ENCODE measurements around the gene LRRC9. TPM values are rescaled to one million over a fixed set of nuclear protein-coding genes. Genes with fewer than 3 reads are reported as not detected.
A peak's percentile ranks its signal among the peaks of the same experiment; 100 is the strongest.
"Not testable (repeated sequence)": the region's sequence is repeated elsewhere in the genome, so short reads cannot be mapped to it uniquely, and the experiment has no call there.

The LRRC9 gene
- total RNA-seq, 2 experiments from 2014 or later = not detected

DNA sequence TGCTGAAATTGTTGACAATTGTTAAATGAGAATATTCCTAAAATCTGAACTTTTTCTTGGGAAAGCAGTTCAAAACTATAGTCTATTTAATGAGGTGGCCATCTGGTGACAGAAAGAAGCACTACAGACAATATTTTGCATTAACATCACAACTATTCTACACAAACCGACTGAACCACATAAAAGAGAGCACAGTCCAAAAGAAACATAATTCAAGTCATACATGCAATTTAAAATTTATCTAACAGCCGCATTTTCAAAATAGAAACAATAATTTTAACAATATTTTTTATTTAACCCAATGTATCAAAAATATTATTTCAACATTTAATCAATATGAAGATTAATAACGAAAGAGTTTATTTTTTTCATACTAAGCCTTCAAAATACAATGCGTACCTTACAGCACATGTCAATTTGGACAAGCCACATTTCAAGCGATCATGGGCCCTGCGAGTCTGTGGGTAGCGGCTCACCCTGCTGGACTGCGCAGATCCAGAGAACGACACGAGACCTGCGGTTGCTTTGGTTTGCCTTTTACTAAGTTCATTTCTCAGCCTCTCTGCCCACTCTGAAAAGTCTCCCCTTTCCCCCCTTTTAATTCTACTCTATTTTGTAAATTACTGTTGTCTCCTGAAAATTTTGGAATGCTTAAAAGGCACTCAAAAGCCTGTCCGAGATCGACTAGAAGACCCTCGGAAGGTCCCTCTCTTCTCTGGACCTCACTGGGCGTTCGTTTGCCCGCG is 947 bp upstream of the LRRC9 start:
- CTCF ChIA-PET = interaction anchor here (0.7 to 2.5 kb wide), 3 partner anchors 14 to 287 kb away, joined by 3 to 13 read pairs (median 3); no protein-coding TSS in a partner anchor
- peak; percentile 73 for ATAC-seq
- Mint-ChIP-seq H3K4me3 (peak overlapping the region; percentile 60), H3K27me3 (ENCODE audit: low read depth) (peaks cover 27% of the 10 kb centered on the region), H3K4me1 (ENCODE audit: low read depth) (peaks cover 11% of the 10 kb centered on the region), H3K9me3 (ENCODE audit: insufficient read depth) (no peaks in the 10 kb centered on the region), H3K27ac (no peak overlapping the region), H3K36me3 (ENCODE audit: low read depth) (no peaks in the 10 kb centered on the region)
- POLR2A ChIA-PET = no interaction called here
- peak; percentile 35 for DNase-seq

GRCh38 chr14:59920378-59920683 is 387 bp downstream of the LRRC9 start:
- Mint-ChIP-seq H3K27me3 (ENCODE audit: low read depth) (peaks cover 27% of the 10 kb centered on the region), H3K4me1 (ENCODE audit: low read depth) (peaks cover 11% of the 10 kb centered on the region), H3K36me3 (ENCODE audit: low read depth) (no peaks in the 10 kb centered on the region), H3K4me3 (peak overlapping the region; percentile 4), H3K27ac (no peak overlapping the region), H3K9me3 (ENCODE audit: insufficient read depth) (no peaks in the 10 kb centered on the region)
- ATAC-seq (no peak), DNase-seq (no peak)
- ChIA-PET CTCF (interaction anchor here (0.6 kb wide), 1 partner anchor 23 kb away, joined by 3 read pairs; no protein-coding TSS in a partner anchor), POLR2A (no interaction called here)

DNA sequence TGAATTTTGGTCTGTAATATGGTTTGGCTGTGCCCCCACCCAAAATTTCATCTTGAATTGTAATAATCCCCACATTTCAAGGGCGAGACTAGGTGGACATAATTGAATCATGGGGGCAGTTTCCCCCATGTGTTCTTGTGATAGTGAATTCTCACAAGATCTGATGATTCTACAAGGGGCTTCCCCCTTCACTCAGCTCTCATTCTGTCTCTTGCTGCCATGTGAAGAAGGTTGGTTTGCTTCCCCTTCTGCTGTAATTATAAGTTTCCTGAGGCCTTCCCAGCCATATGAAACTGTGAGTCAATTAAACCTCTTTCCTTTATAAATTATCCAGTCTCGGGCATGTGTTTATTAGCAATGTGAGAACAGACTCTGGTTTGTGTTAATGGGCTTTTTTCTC is 5.9 kb downstream of the LRRC9 start:
- peaks cover 12% of the 10 kb centered on the region for H3K27me3 Mint-ChIP-seq (ENCODE audit: low read depth)
- H3K27ac Mint-ChIP-seq = no peak overlapping the region
- no peaks in the 10 kb centered on the region for H3K36me3 Mint-ChIP-seq (ENCODE audit: low read depth)
- DNase-seq (no peak), ATAC-seq (no peak)
- H3K9me3 Mint-ChIP-seq (ENCODE audit: insufficient read depth) = no peaks in the 10 kb centered on the region
- no peaks in the 10 kb centered on the region for H3K4me1 Mint-ChIP-seq (ENCODE audit: low read depth)
- CTCF ChIA-PET = interaction anchor here (1.0 kb wide), 1 partner anchor 39 kb away, joined by 3 read pairs; no protein-coding TSS in a partner anchor
- no peak overlapping the region for H3K4me3 Mint-ChIP-seq
- POLR2A ChIA-PET = no interaction called here

DNA sequence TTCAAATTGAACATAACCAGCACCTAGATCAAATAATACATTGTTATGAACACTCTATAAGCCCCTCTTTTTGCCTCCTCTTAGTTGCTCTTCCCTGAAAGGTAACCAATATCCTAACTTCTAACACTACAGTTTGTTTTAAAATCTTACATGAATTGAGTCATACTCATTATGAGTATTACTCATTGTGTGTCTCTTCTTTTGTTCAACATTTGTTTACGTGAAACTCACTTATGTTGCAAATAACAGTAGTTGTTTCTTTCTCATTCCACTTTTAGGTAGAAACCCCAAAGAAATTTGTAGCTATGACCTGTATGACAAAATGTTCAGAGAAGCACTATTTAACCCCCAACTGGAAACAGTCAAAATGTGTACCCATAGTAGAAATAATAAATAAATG is 6.6 kb downstream of the LRRC9 start:
- Mint-ChIP-seq H3K27ac (no peak overlapping the region), H3K9me3 (ENCODE audit: insufficient read depth) (no peaks in the 10 kb centered on the region), H3K36me3 (ENCODE audit: low read depth) (no peaks in the 10 kb centered on the region), H3K4me3 (no peak overlapping the region), H3K27me3 (ENCODE audit: low read depth) (peaks cover 5% of the 10 kb centered on the region), H3K4me1 (ENCODE audit: low read depth) (no peaks in the 10 kb centered on the region)
- POLR2A ChIA-PET = no interaction called here
- CTCF ChIA-PET = interaction anchor here (0.7 kb wide), 1 partner anchor 10 kb away, joined by 3 read pairs; no protein-coding TSS in a partner anchor
- ATAC-seq (no peak), DNase-seq (no peak)

GRCh38 chr14:59931237-59931636 is 11.3 kb downstream of the LRRC9 start:
- POLR2A ChIA-PET = no interaction called here
- H3K4me1 Mint-ChIP-seq (ENCODE audit: low read depth) = no peaks in the 10 kb centered on the region

DNA sequence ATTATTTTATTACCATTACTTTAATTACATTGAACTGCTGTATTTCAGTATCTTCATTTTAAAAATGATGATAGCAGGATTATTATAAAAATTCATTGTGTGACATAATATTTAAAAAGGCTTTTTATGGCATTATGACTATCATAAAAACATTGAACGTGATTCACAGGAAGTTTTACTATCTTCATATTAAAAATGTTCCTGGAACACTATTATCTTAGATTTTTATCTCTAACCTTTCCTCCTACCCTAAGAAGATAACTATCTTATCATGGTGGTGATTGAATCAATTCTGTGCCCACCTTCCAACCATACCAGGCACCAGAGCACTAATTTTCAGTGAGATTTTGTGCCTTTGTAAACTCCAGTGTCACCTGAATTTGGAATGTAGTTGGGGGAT is 16.2 kb downstream of the LRRC9 start:
- Mint-ChIP-seq H3K36me3 (ENCODE audit: low read depth) (no peaks in the 10 kb centered on the region), H3K4me1 (ENCODE audit: low read depth) (no peaks in the 10 kb centered on the region), H3K4me3 (no peak overlapping the region), H3K27ac (no peak overlapping the region), H3K9me3 (ENCODE audit: insufficient read depth) (no peaks in the 10 kb centered on the region), H3K27me3 (ENCODE audit: low read depth) (peaks cover 2% of the 10 kb centered on the region)
- ATAC-seq = no peak
- DNase-seq = no peak
- CTCF ChIA-PET = interaction anchor here (0.7 kb wide), 1 partner anchor 10 kb away, joined by 3 read pairs; no protein-coding TSS in a partner anchor
- POLR2A ChIA-PET = no interaction called here

More at GRCh38 chr14:59931237-59931636, 11.3 kb downstream of the LRRC9 start:
- Mint-ChIP-seq H3K27ac (no peak overlapping the region), H3K4me3 (no peak overlapping the region), H3K9me3 (ENCODE audit: insufficient read depth) (no peaks in the 10 kb centered on the region), H3K36me3 (ENCODE audit: low read depth) (no peaks in the 10 kb centered on the region), H3K27me3 (ENCODE audit: low read depth) (peaks cover 5% of the 10 kb centered on the region)
- DNase-seq (no peak), ATAC-seq (no peak)
- CTCF ChIA-PET = no interaction called here

DNA sequence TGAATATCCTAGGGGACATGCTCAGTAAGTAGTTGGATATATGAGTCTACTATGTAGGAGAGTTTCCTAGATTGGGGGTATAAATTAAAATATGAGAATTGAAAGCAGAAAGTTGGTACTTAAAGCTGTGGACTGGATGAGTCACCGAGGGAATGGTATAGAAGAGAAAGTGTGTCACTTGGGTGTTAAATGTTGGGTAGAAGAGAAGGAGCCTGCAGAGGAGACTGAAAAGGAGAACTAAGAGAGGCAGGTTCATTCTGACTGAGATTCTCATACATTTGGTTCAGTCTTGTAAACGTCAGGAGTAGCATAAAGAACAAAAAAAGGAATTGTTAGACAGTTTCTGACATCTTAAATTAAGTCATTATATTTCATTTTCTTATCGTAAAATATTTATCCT is 19.9 kb downstream of the LRRC9 start:
- peaks cover 10% of the 10 kb centered on the region for H3K27me3 Mint-ChIP-seq (ENCODE audit: low read depth)
- H3K36me3 Mint-ChIP-seq (ENCODE audit: low read depth) = no peaks in the 10 kb centered on the region
- POLR2A ChIA-PET = no interaction called here
- H3K9me3 Mint-ChIP-seq (ENCODE audit: insufficient read depth) = no peaks in the 10 kb centered on the region
- CTCF ChIA-PET = no interaction called here
- no peaks in the 10 kb centered on the region for H3K4me1 Mint-ChIP-seq (ENCODE audit: low read depth)
- ATAC-seq = no peak
- no peak for DNase-seq
- H3K27ac Mint-ChIP-seq = no peak overlapping the region
- no peak overlapping the region for H3K4me3 Mint-ChIP-seq

DNA sequence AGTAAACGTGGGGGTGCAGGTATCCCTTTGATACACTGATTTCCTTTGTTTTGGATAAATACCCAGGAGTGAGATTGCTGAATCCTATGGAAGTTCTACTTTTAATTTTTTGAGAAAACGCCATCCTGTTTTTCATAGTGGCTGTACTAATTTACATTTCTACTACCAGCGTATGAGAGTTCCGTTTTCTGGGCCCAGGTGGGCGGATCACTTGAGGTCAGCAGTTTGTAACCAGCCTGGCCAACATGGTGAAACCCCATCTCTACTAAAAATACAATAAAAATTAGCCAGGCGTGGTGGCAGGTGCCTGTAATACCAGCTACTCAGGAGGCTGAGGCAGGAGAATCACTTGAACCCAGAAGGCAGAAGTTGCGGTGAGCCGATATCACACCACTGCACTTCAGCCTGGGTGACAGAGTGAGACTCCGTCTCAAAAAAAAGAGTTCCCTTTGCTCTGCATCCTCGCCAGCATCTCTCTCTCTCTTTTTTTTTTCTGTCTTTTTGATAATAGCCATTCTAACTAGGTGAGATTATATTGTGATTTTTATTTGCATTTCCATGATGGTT is 22.4 kb downstream of the LRRC9 start:
- H3K9me3 Mint-ChIP-seq (ENCODE audit: insufficient read depth); H3K36me3 Mint-ChIP-seq (ENCODE audit: low read depth); CTCF ChIA-PET; ATAC-seq; H3K4me1 Mint-ChIP-seq (ENCODE audit: low read depth); H3K27ac Mint-ChIP-seq; POLR2A ChIA-PET; H3K27me3 Mint-ChIP-seq (ENCODE audit: low read depth); DNase-seq; H3K4me3 Mint-ChIP-seq: not testable (repeated sequence)

GRCh38 chr14:59944909-59945308 is 25.0 kb downstream of the LRRC9 start:
- no peak overlapping the region for H3K27ac Mint-ChIP-seq
- CTCF ChIA-PET = interaction anchor here (1.3 to 1.5 kb wide), 2 partner anchors 17 to 19 kb away, joined by 4 to 7 read pairs; no protein-coding TSS in a partner anchor
- no peaks in the 10 kb centered on the region for H3K4me1 Mint-ChIP-seq (ENCODE audit: low read depth)
- no peaks in the 10 kb centered on the region for H3K9me3 Mint-ChIP-seq (ENCODE audit: insufficient read depth)
- H3K36me3 Mint-ChIP-seq (ENCODE audit: low read depth) = no peaks in the 10 kb centered on the region
- DNase-seq (no peak), ATAC-seq (no peak)
- peaks cover 8% of the 10 kb centered on the region for H3K27me3 Mint-ChIP-seq (ENCODE audit: low read depth)
- H3K4me3 Mint-ChIP-seq = no peak overlapping the region
- POLR2A ChIA-PET = no interaction called here

GRCh38 chr14:59952141-59952540 is 32.2 kb downstream of the LRRC9 start:
- H3K9me3 Mint-ChIP-seq (ENCODE audit: insufficient read depth); CTCF ChIA-PET; DNase-seq; ATAC-seq; H3K36me3 Mint-ChIP-seq (ENCODE audit: low read depth); POLR2A ChIA-PET; H3K27me3 Mint-ChIP-seq (ENCODE audit: low read depth); H3K27ac Mint-ChIP-seq; H3K4me1 Mint-ChIP-seq (ENCODE audit: low read depth); H3K4me3 Mint-ChIP-seq: not testable (repeated sequence)

- H3K27ac Mint-ChIP-seq; H3K4me3 Mint-ChIP-seq; H3K4me1 Mint-ChIP-seq (ENCODE audit: low read depth); ATAC-seq; H3K27me3 Mint-ChIP-seq (ENCODE audit: low read depth); H3K9me3 Mint-ChIP-seq (ENCODE audit: insufficient read depth); H3K36me3 Mint-ChIP-seq (ENCODE audit: low read depth); POLR2A ChIA-PET; DNase-seq: not testable (repeated sequence)
- CTCF ChIA-PET = interaction anchor here (1.5 kb wide), 1 partner anchor 226 kb away, joined by 4 read pairs; no protein-coding TSS in a partner anchor
Observed at GRCh38 chr14:59957890-59958289, 37.9 kb downstream of the LRRC9 start.

DNA sequence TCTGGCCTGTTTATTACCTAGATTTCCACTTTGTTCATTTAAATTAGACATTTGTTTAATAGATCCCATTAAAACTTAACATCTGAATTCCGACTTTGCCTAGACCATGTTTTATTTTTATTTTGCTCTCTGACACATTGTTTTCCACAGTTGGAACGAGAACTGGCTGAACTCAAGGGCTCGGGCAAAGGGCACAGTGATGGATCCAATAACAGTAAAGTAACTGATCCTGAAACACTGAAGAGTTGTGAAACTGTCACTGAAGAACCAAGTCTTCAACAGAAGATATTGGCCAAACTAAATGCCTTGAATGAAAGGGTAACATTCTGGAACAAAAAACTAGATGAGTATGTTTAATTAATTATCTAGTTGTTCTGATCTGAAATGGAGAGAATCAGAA is 39.7 kb downstream of the LRRC9 start:
- ATAC-seq (no peak), DNase-seq (no peak)
- Mint-ChIP-seq H3K9me3 (ENCODE audit: insufficient read depth) (peaks cover 3% of the 10 kb centered on the region), H3K27me3 (ENCODE audit: low read depth) (peaks cover 5% of the 10 kb centered on the region), H3K36me3 (ENCODE audit: low read depth) (no peaks in the 10 kb centered on the region), H3K4me1 (ENCODE audit: low read depth) (peaks cover 11% of the 10 kb centered on the region), H3K4me3 (no peak overlapping the region), H3K27ac (no peak overlapping the region)
- CTCF ChIA-PET = no interaction called here
- POLR2A ChIA-PET = no interaction called here

Data from activated CD8-positive, alpha-beta T cell treated with anti-CD3 and anti-CD28 coated beads, Interleukin-2, amount 10 ng/mL, durations not matched to agents 7 days and 5 days (primary cell).